HepG2 (cell line): ENCODE data around the gene KRTCAP2. TPM values are rescaled to one million over a fixed set of nuclear protein-coding genes. Genes with fewer than 3 reads are reported as not detected.
A peak's percentile ranks its signal among the peaks of the same experiment; 100 is the strongest.

Source experiments
- CCAR2 ChIP-seq: fragments of 200-400 bp; formaldehyde crosslinking; optimal IDR thresholded peaks from 2 replicates; pipeline ENCODE3; 2018; ENCODE audit warnings: low read depth, mild to moderate bottlenecking, low read length, moderate library complexity
- FOSL1 ChIP-seq: sonication (generic); formaldehyde crosslinking; IDR thresholded peaks from 2 replicates; pipeline ENCODE4 v1.9.0; 2021; ENCODE audit warnings: missing genetic modification reagents, borderline replicate concordance
- HMG20B ChIP-seq: conservative IDR thresholded peaks from 2 replicates; pipeline ENCODE4 v1.6.1; 2016; ENCODE audit warnings: missing genetic modification reagents, missing compliant biosample characterization
- HNF1A ChIP-seq, 2 experiments: sonication (generic) in 1 of 2; formaldehyde crosslinking in 1 of 2; IDR thresholded peaks; 2 replicates each; pipeline versions ENCODE4 v1.4.0 to v1.6.1; 2016 to 2020; ENCODE audit warnings: borderline replicate concordance in 1 of 2, low read depth in 1 of 2, mild to moderate bottlenecking in 1 of 2, missing genetic modification reagents in 1 of 2
- MAFF ChIP-seq: IDR thresholded peaks from 2 replicates; pipeline ENCODE4 v1.6.1; 2011; ENCODE audit warnings: low read depth, low read length, improper control_type of control experiment
- MIXL1 ChIP-seq: IDR thresholded peaks from 2 replicates; pipeline ENCODE4 v1.6.1; 2016
- PAF1 ChIP-seq: IDR thresholded peaks from 2 replicates; pipeline ENCODE4 v1.6.1; 2016; ENCODE audit warnings: missing genetic modification reagents, missing compliant biosample characterization
- SNAPC2 ChIP-seq: sonication (generic); formaldehyde crosslinking; IDR thresholded peaks from 2 replicates; pipeline ENCODE4 v1.8.1; 2022; ENCODE audit warnings: mild to moderate bottlenecking, missing genetic modification reagents
- SNRNP70 ChIP-seq: fragments of 200-400 bp; formaldehyde crosslinking; IDR thresholded peaks from 2 replicates; pipeline ENCODE4 v1.6.1; 2017; ENCODE audit warnings: mild to moderate bottlenecking, low read depth, low read length, moderate library complexity
- ZNF234 ChIP-seq: sonication (generic); formaldehyde crosslinking; conservative IDR thresholded peaks from 2 replicates; pipeline ENCODE4 v1.5.1; 2020; ENCODE audit warnings: mild to moderate bottlenecking, missing genetic modification reagents
- ZNF329 ChIP-seq: sonication (generic); formaldehyde crosslinking; IDR thresholded peaks from 2 replicates; pipeline ENCODE4 v1.9.0; 2021; ENCODE audit warnings: low read depth, mild to moderate bottlenecking, missing genetic modification reagents
- ZNF569 ChIP-seq: sonication (generic); formaldehyde crosslinking; IDR thresholded peaks from 2 replicates; pipeline ENCODE4 v1.5.0; 2020; ENCODE audit warnings: mild to moderate bottlenecking, missing genetic modification reagents, moderate library complexity, borderline replicate concordance
- ZNF607 ChIP-seq: sonication (generic); formaldehyde crosslinking; IDR thresholded peaks from 2 replicates; pipeline ENCODE4 v1.5.1; 2020; ENCODE audit warnings: missing genetic modification reagents, mild to moderate bottlenecking, borderline replicate concordance
- ZNF616 ChIP-seq: sonication (generic); formaldehyde crosslinking; IDR thresholded peaks from 2 replicates; pipeline ENCODE4 v1.5.0; 2020; ENCODE audit warnings: low read depth, mild to moderate bottlenecking, missing genetic modification reagents
- polyA plus RNA-seq, 8 experiments: library from polyadenylated mRNA; depleted of rRNA in 3 of 8; stranded (reverse) in 7 of 8; unstranded in 1 of 8; fragments of >200 nt; fragmentation: Illumina TruSeq in 4 of 8; extraction: Trizol in 4 of 8; gene quantifications; 2 replicates each; pipeline versions ENCODE4 v1.2.1 to v1.2.3, GENCODE V29; 2011 to 2016; ENCODE audit warnings: low read depth in 4 of 8, missing spikeins in 1 of 8, mixed read lengths in 1 of 8; ENCODE audit not compliant: insufficient read depth in 1 of 8
- total RNA-seq, 5 experiments: library from RNA; depleted of rRNA; stranded (reverse); fragments of >200 nt; fragmentation: Illumina TruSeq; extraction: Trizol; gene quantifications; 2 replicates each; pipeline ENCODE4 v1.2.3, GENCODE V29; 2016; ENCODE audit warnings: low read depth in 1 of 5
- TF ChIP-seq, protein P1 (sequence below): sonication (generic); formaldehyde crosslinking; conservative IDR thresholded peaks from 2 replicates; pipeline ENCODE4 v1.4.0; 2020; ENCODE audit warnings: mild to moderate bottlenecking, missing genetic modification reagents, moderate library complexity
- TF ChIP-seq, protein P2 (sequence below): sonication (generic); formaldehyde crosslinking; IDR thresholded peaks from 2 replicates; pipeline ENCODE4 v1.4.0; 2020; ENCODE audit warnings: missing genetic modification reagents

Gene KRTCAP2
- total and polyA plus RNA-seq, 2 of the 13 experiments (the other 11 are each of a cell fraction or from before 2014, with no cell fraction given): 77.3 to 79.4 TPM

GRCh38 chr1:155134880-155135414, 38.2 kb downstream of the KRTCAP2 start (continued):
- TF ChIP-seq, protein P1, sequence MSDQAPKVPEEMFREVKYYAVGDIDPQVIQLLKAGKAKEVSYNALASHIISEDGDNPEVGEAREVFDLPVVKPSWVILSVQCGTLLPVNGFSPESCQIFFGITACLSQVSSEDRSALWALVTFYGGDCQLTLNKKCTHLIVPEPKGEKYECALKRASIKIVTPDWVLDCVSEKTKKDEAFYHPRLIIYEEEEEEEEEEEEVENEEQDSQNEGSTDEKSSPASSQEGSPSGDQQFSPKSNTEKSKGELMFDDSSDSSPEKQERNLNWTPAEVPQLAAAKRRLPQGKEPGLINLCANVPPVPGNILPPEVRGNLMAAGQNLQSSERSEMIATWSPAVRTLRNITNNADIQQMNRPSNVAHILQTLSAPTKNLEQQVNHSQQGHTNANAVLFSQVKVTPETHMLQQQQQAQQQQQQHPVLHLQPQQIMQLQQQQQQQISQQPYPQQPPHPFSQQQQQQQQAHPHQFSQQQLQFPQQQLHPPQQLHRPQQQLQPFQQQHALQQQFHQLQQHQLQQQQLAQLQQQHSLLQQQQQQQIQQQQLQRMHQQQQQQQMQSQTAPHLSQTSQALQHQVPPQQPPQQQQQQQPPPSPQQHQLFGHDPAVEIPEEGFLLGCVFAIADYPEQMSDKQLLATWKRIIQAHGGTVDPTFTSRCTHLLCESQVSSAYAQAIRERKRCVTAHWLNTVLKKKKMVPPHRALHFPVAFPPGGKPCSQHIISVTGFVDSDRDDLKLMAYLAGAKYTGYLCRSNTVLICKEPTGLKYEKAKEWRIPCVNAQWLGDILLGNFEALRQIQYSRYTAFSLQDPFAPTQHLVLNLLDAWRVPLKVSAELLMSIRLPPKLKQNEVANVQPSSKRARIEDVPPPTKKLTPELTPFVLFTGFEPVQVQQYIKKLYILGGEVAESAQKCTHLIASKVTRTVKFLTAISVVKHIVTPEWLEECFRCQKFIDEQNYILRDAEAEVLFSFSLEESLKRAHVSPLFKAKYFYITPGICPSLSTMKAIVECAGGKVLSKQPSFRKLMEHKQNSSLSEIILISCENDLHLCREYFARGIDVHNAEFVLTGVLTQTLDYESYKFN (CRISPR knock-in tag): 0 out of 2 replicates have a peak, but pooled peaks have one; percentile 25
- no peak for TF ChIP-seq FOSL1 (CRISPR knock-in tag)
- TF ChIP-seq HNF1A (IDR thresholded peaks at IDR 0.05; ENCODE audit: low read depth): 0 out of 2 replicates have a peak, but pooled peaks have one; percentile 28
- TF ChIP-seq HNF1A (CRISPR knock-in tag; IDR thresholded peaks at IDR 0.05; ENCODE audit: borderline replicate concordance): no peak
- no peak for TF ChIP-seq ZNF569
- TF ChIP-seq SNAPC2 (CRISPR knock-in tag): peak; percentile 78; the same call in 1 of the 2 replicates
- TF ChIP-seq MIXL1 (CRISPR knock-in tag): 0 out of 2 replicates have a peak, but pooled peaks have one; percentile 29
- no peak for TF ChIP-seq MAFF
- no peak for TF ChIP-seq HMG20B
- TF ChIP-seq ZNF234 (CRISPR knock-in tag): no peak; the same call in 1 of the 2 replicates
- 0 out of 2 replicates have a peak, but pooled peaks have one; percentile 54 for TF ChIP-seq ZNF607 (CRISPR knock-in tag)
- TF ChIP-seq, protein P2, sequence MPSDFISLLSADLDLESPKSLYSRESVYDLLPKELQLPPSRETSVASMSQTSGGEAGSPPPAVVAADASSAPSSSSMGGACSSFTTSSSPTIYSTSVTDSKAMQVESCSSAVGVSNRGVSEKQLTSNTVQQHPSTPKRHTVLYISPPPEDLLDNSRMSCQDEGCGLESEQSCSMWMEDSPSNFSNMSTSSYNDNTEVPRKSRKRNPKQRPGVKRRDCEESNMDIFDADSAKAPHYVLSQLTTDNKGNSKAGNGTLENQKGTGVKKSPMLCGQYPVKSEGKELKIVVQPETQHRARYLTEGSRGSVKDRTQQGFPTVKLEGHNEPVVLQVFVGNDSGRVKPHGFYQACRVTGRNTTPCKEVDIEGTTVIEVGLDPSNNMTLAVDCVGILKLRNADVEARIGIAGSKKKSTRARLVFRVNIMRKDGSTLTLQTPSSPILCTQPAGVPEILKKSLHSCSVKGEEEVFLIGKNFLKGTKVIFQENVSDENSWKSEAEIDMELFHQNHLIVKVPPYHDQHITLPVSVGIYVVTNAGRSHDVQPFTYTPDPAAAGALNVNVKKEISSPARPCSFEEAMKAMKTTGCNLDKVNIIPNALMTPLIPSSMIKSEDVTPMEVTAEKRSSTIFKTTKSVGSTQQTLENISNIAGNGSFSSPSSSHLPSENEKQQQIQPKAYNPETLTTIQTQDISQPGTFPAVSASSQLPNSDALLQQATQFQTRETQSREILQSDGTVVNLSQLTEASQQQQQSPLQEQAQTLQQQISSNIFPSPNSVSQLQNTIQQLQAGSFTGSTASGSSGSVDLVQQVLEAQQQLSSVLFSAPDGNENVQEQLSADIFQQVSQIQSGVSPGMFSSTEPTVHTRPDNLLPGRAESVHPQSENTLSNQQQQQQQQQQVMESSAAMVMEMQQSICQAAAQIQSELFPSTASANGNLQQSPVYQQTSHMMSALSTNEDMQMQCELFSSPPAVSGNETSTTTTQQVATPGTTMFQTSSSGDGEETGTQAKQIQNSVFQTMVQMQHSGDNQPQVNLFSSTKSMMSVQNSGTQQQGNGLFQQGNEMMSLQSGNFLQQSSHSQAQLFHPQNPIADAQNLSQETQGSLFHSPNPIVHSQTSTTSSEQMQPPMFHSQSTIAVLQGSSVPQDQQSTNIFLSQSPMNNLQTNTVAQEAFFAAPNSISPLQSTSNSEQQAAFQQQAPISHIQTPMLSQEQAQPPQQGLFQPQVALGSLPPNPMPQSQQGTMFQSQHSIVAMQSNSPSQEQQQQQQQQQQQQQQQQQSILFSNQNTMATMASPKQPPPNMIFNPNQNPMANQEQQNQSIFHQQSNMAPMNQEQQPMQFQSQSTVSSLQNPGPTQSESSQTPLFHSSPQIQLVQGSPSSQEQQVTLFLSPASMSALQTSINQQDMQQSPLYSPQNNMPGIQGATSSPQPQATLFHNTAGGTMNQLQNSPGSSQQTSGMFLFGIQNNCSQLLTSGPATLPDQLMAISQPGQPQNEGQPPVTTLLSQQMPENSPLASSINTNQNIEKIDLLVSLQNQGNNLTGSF (CRISPR knock-in tag): peak; percentile 72; the same call in 1 of the 2 replicates
- no peak for TF ChIP-seq CCAR2
- TF ChIP-seq ZNF329 (CRISPR knock-in tag): 0 out of 2 replicates have a peak, but pooled peaks have one; percentile 40
- TF ChIP-seq ZNF616: no peak
- no peak for TF ChIP-seq SNRNP70
- TF ChIP-seq PAF1: peak; percentile 100
